ENCODE measurements around the gene LCK.

DNA sequence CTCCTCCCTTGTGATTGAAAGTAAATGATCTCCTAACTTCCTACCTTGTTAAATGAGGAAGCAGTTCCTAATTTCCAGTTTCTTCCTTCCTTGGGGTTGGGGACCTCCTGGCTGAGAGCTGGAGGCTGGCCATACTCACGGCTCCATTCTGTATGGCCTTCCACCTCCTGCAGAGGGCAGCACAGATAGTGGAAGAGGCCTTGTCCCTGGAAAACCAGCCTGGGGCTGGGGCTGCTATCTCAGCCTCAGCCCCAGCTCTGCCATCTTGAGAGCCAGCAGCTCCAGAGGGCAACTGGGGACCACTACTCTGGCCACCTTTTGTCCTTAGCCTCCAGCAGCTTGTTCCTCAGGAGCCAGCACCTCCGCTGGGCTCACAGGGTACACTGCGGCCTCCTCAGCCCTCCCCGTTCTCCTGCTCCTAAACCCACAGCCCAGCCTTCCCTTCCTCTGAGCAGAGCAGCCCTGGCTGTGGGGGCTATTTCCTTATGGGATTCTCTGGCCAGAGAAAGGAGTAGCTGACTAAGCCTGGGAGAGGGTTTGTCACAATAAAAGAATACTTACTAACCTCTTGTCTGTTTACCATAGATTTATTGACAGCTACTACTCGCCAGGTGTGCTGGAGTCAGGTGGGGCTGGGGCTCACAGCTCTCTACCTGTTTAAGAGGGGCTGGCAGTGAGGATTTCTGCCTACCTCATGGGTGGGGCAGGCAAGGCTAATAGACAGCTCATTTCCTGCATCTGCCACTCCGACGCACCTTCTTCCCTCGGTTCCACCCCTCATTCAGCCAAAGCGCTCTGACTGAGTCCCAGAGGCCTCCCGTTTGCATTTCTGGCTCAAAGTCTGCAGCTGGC is 35.2 kb upstream of the LCK start:
- no peak for TF ChIP-seq YY1 (IDR thresholded peaks at IDR 0.05; ENCODE audit: insufficient read depth, insufficient read length)
- no peak for TF ChIP-seq SUZ12 (IDR thresholded peaks at IDR 0.05; ENCODE audit: extremely low read depth, insufficient read depth, insufficient read length)
- no peak for TF ChIP-seq ZNF274 (IDR thresholded peaks at IDR 0.05; ENCODE audit: low read depth, low read length)
